Lower lobe of right lung (tissue), 2 donors: Measurements from ENCODE around the gene MAGEF1. TPM values are rescaled to one million over a fixed set of nuclear protein-coding genes. Genes with fewer than 3 reads are reported as not detected.

Source experiments
- ATAC-seq, 2 donors: fragments of 200-7000 bp; cut with Tn5 transposase; one replicate each; pipeline ENCODE4 v1.9.1; 2020 to 2022; ENCODE audit warnings: mild to moderate bottlenecking in 2 of 2, moderate library complexity in 2 of 2
- DNase-seq: peaks from one replicate; pipeline ENCODE4 v3.0.0-alpha.2; 2020
- H3K27ac ChIP-seq: fragments of 200-600 bp; one replicate; pipeline ENCODE4 v1.8.0; 2022
- H3K27me3 ChIP-seq: fragments of 200-600 bp; one replicate; pipeline ENCODE4 v1.8.0; 2022; ENCODE audit warnings: low read depth
- H3K36me3 ChIP-seq: fragments of 200-600 bp; one replicate; pipeline ENCODE4 v1.8.0; 2022; ENCODE audit warnings: mild to moderate bottlenecking
- H3K4me1 ChIP-seq: fragments of 200-600 bp; one replicate; pipeline ENCODE4 v1.8.0; 2022
- H3K4me3 ChIP-seq: fragments of 200-600 bp; one replicate; pipeline ENCODE4 v1.8.0; 2022; ENCODE audit warnings: mild to moderate bottlenecking
- H3K9me3 ChIP-seq: fragments of 200-600 bp; one replicate; pipeline ENCODE4 v1.8.0; 2022
- intact Hi-C: fragments of 100-400 bp; cut with DNase I; formaldehyde crosslinking; loops from one replicate; pipeline ENCODE4 v1.11.0; 2022
- total RNA-seq: library from RNA; stranded (reverse); fragmentation: NEBNext Ultra II Directional; extraction: Animal tissue kit (Norgen Biotek cat#: 25700); gene quantifications from one replicate; pipeline ENCODE4 v1.2.1, GENCODE V29; 2021
- TF ChIP-seq, protein P1 (sequence below): fragments of 200-600 bp; IDR thresholded peaks from one replicate; pipeline ENCODE4 v1.8.0; 2022; ENCODE audit warnings: antibody characterized with exemption, mild to moderate bottlenecking
- donor health status: DM: no; HTN: yes; CAD: no; lungs with severe emphysema.

The MAGEF1 gene
- total RNA-seq, 1 donor from 2014 or later: 23.5 TPM

GRCh38 chr3:184688882-184689271 is 23.0 kb downstream of the MAGEF1 start:
- Histone ChIP-seq H3K27ac (no peak overlapping the region), H3K9me3 (no peaks in the 10 kb centered on the region), H3K4me1 (peaks cover 34% of the 10 kb centered on the region), H3K27me3 (no peaks in the 10 kb centered on the region), H3K4me3 (no peak overlapping the region), H3K36me3 (no peaks in the 10 kb centered on the region)
- no peak for DNase-seq
- no peak for ATAC-seq
- TF ChIP-seq, protein P1, sequence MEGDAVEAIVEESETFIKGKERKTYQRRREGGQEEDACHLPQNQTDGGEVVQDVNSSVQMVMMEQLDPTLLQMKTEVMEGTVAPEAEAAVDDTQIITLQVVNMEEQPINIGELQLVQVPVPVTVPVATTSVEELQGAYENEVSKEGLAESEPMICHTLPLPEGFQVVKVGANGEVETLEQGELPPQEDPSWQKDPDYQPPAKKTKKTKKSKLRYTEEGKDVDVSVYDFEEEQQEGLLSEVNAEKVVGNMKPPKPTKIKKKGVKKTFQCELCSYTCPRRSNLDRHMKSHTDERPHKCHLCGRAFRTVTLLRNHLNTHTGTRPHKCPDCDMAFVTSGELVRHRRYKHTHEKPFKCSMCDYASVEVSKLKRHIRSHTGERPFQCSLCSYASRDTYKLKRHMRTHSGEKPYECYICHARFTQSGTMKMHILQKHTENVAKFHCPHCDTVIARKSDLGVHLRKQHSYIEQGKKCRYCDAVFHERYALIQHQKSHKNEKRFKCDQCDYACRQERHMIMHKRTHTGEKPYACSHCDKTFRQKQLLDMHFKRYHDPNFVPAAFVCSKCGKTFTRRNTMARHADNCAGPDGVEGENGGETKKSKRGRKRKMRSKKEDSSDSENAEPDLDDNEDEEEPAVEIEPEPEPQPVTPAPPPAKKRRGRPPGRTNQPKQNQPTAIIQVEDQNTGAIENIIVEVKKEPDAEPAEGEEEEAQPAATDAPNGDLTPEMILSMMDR: no peak
- intact Hi-C loops: no loop called here

GRCh38 chr3:184688251-184688881 is 23.5 kb downstream of the MAGEF1 start:
- H3K9me3 ChIP-seq: no peaks in the 10 kb centered on the region
- TF ChIP-seq, protein P1: no peak
- ATAC-seq: peak; percentile 34 to 36
- H3K4me3 ChIP-seq: no peak overlapping the region
- peak overlapping the region; percentile 24 for H3K27ac ChIP-seq
- no peaks in the 10 kb centered on the region for H3K27me3 ChIP-seq
- intact Hi-C loops: no loop called here
- DNase-seq: no peak
- no peaks in the 10 kb centered on the region for H3K36me3 ChIP-seq
- peaks cover 34% of the 10 kb centered on the region for H3K4me1 ChIP-seq

DNA sequence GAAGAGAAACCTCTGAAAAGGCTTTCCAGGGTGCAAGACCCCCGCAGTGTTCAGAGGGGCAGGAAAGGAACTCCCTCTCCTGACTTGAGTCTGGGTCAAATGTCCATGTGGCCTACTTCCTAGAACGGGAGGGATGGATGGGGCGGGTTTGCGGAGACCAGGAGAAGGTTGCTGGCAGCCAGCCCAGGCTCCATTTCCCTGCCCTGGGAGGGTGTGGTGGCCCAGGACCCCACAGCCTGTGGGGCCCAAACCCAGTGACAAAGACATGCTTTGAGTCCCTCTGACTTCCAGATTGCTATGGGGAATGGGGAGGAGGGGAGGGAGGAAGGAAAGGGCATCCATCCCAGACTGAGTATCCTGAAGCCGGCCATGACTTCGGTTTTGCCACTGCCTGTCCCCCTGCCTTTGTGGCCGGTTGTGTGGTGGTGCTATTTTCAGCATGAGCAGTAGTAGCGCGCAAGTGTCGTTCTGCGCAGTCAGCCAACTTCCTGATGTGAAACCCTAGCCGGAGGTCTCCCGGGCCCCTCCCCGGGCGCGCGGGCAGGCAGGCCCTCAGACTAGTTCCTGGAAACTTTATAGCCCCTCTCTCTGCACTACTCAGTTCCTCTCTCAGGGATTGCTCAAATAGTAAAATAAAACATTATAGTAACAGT is 24.4 kb downstream of the MAGEF1 start:
- ATAC-seq (peak in 1 of 2 donors; percentile 42), DNase-seq (no peak)
- Histone ChIP-seq H3K4me1 (peaks cover 34% of the 10 kb centered on the region), H3K9me3 (no peaks in the 10 kb centered on the region), H3K4me3 (no peak overlapping the region), H3K27ac (peak overlapping the region; percentile 24), H3K27me3 (no peaks in the 10 kb centered on the region), H3K36me3 (no peaks in the 10 kb centered on the region)
- TF ChIP-seq, protein P1: no peak
- intact Hi-C loops: no loop called here

DNA sequence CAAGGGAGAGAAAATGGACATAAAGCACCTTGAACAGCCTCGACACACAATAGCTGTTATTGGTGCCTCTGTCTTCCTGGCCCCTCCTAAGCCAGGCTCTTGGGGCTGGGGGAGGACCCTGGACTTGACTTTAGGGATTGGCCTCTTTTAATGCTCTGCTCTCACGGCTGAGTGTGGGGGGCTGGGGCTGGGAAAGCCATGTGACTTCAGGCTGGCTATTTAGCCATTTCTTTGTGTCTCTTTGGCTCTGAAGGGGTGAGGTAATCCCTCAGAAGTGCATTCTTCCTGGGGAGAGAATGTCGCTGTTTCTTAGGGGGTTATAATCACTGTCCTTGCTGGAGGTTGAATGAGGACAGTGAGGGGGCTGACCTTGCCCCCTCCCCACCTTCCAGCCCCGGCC is 26.2 kb downstream of the MAGEF1 start:
- H3K9me3 ChIP-seq: no peaks in the 10 kb centered on the region
- H3K36me3 ChIP-seq: no peaks in the 10 kb centered on the region
- H3K4me3 ChIP-seq: no peak overlapping the region
- no peaks in the 10 kb centered on the region for H3K27me3 ChIP-seq
- no peak overlapping the region for H3K27ac ChIP-seq
- ATAC-seq (peak in 1 of 2 donors; percentile 30), DNase-seq (no peak)
- TF ChIP-seq, protein P1: no peak
- intact Hi-C loops: no loop called here
- H3K4me1 ChIP-seq: peaks cover 23% of the 10 kb centered on the region

DNA sequence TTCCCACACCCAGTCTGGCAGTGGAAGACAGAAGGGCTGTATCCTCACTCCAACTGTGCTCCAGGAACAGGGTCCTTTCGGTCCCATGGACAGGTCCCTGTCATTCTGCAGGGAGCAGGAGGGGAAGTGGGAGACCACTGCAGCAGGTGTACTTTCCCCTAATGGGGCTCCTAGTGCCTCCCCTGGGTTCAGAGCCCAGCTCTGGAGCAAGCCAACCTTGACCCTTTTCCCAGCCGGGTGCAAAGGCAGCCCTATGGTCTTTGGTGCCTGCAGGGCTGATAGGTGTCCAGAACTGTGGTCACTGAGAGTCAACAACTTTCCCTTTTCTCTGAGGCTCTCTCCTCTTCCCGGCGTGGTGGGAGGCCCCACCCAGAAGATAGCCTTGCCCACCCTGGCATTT is 26.8 kb downstream of the MAGEF1 start:
- H3K27ac ChIP-seq: no peak overlapping the region
- ATAC-seq: no peak
- H3K27me3 ChIP-seq: no peaks in the 10 kb centered on the region
- H3K4me1 ChIP-seq: peaks cover 23% of the 10 kb centered on the region
- intact Hi-C loops: no loop called here
- H3K9me3 ChIP-seq: no peaks in the 10 kb centered on the region
- H3K36me3 ChIP-seq: no peaks in the 10 kb centered on the region
- TF ChIP-seq, protein P1: no peak
- no peak for DNase-seq
- H3K4me3 ChIP-seq: no peak overlapping the region
